Measurements from ENCODE around the gene SLC1A2.

Gene SLC1A2

GRCh38 chr11:35357923-35358322 is 61.4 kb downstream of the SLC1A2 start:
- DNase-seq, result no peak
- intact Hi-C loops (cut with DNase I), result no loop called here

- intact Hi-C loops (cut with DNase I), result no loop called here
Measured at GRCh38 chr11:35355102-35355749, 64.1 kb downstream of the SLC1A2 start.

GRCh38 chr11:35354644-35355043 is 64.7 kb downstream of the SLC1A2 start:
- peak in 2 of 10 donors; percentile 29 to 39 for DNase-seq
- intact Hi-C loops (cut with DNase I), result loop anchor here (5.0 kb wide), 1 partner anchor 47 kb away; no protein-coding TSS in a partner anchor

More at GRCh38 chr11:35355102-35355749, 64.1 kb downstream of the SLC1A2 start:
- no peak for DNase-seq

DNA sequence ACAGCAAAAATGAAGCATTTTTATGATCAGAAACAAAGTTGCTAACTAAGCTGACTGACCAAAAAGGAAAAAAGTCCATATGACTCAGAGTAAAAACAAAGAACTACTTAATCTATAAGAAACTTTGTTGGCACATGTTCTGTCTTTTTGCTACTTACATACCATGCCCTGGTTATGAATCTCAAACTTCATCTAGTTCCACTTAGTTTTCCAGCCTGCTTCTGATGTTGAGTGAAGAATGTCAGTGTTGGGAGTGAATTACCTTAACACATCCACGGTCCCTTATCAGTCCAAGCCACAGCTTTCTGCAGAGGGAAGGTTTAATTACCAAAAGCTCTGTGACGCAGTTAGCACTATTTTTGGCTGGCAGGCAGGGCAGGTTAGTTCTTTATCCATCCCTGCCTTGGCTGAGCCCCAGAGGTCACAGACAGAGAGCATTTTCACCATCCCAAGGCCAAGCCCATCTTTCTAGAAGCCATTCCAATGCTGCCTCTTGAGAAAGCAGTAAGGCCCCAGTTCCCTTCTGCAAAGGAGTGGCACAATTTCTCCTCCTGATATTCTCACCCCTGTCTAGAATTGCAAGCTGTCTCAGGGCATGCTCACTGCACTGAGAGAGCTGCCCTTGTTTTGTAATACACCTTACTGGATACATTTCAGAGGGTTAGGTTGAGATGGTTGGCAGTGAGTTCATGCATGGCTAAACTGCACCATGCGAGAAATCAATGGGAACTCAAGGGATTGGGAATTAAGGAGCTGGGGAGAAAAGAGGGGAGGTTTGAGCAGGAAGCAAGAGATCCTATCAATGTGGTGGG is 67.1 kb downstream of the SLC1A2 start:
- no peak for DNase-seq
- intact Hi-C loops (cut with DNase I), result loop anchor here (5.0 kb wide), 1 partner anchor 45 kb away; no protein-coding TSS in a partner anchor

DNA sequence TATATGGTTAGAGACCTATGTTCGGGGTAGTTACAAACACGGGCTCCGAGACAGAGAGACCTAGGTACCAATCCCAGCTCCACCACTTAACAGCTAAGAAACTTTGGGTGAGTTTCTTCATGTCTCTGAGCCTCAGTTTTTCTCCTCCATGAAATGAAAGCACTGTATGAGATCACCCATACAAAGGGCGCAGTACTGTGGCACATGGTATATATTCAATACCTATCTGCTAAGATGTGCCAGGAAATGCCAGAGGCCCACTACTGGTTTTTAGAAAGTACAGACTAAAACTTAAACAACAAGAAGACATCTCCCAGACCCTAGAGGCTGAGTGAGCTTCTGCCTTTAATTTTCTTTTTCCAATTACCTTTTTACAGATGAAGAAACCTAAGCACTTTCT is 69.5 kb downstream of the SLC1A2 start:
- intact Hi-C loops (cut with DNase I), result loop anchor here (5.0 kb wide), 1 partner anchor 43 kb away; no protein-coding TSS in a partner anchor

DNA sequence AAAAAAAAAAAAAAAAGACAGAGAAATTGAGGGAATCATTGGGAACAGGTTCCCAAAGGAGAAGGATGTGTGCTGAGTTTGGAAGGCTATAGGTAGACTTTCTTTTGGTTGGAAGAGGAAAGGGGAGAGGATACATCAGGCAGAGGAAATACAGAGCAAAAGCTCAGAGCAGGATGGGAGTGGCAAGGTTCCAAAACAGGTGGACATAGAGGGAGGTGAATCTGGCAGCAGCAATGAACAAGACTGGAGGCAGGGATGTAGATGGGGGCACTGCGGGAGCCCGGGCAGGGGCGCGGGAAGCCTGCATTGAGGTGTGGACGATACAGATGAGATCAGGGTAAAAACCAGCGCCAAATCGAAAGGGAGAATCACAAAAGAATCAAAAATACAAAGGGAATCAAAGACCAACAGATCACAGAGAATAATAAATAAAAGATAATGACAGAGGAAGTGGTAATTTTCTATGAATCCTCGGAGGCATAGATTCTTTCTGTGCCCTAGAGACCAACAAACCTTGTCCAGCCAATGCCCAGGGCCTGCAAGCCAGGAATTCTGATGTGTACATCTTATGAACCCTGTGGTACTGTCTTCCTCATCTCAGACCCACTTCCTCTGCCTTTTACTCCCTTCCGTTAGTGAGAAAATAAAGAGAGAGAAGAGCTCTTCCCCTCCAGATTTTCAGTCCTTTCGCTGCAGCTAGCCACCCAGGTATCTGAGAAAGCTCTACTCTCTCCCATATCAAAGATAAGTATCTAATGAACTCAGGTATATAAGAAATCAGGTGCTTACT is 70.3 kb downstream of the SLC1A2 start:
- no peak for DNase-seq
- intact Hi-C loops (cut with DNase I), result no loop called here

More for the DNA sequence above, 69.5 kb downstream of the SLC1A2 start:
- no peak for DNase-seq

DNA sequence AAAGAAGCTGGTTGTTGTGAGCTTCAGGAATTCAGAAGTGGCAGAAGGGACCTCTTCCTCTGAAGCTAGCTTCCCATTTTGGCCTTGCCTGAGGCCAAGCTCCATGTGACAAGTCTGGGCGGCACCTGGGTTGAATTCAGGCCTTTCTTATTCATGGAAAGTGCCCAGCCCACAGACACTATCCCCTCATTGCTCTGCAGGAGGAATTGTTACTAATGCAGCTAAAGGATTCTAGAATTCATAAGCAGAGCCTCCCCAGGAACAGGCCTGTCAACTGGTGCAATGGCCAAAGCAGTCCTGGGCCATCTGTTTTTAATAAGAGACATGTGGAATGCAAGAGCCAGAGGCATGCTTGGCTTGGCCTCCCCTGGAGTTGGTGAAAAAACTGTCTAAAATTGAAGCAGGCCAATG is 71.4 kb downstream of the SLC1A2 start:
- intact Hi-C loops (cut with DNase I), result no loop called here
- no peak for DNase-seq

DNA sequence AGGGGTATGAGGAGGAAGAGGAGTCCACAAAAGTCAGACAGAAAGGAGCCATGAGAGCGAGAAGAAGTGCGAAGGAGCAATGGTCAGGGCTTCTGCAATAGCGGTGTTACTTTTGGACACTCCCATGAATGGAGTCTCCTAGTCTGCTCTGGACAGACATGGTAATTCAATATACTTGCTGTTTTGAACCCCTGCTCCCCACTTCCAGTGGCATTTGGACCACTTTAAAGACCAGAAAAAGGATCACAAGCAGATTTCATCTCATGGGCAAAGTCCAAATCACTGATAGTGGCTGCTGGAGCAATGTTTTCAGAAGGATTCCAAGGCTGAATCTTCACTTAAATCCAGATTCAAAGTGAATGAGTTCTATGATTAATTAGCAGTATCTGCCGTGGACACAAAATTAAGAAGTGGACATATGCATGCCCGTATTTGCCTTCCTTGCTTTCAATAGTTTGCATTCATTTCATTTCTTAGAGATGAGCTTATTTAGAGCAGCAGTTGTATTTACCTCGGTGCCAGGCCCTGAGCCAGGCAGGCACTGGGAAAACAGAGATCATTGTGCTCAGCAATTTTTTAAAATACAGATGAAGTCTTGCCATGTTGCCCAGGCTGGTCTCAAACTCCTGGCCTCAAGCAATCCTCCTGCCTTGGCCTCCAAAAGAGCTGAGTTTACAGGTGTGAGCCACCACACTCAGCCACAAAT is 72.0 kb downstream of the SLC1A2 start:
- intact Hi-C loops (cut with DNase I), result no loop called here
- no peak for DNase-seq

DNA sequence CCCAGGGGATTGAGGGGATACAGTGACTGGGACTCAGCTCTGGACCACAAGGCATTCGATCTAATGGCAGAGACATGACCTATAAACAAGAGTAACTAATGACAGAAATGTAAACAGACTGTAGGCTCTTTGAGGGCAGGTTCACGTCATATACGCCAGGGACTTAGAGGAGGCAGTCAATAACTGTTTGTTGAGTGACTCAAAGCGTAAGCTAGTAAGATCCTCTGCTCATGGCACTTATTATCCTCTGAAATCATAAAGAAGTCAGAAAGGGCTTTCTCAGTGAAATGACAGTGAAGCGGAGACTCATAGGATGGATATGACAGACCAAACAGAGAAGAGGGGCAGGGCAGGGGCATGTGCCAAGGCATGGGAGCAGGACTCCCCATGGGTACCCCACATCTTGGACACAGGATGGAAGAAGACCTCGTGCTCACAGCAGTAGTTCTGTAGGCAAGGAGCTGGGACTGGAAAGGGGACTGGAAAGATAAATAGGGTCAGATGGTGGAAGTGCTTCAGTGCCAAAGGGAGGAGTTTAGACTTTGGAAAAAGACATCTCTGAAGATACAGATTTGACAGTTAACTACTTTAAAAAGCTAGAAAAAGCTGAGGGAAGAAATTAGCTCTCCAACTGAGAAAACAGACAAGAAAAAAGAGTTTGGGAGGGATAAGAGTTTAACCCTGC is 72.7 kb downstream of the SLC1A2 start:
- DNase-seq, result no peak
- intact Hi-C loops (cut with DNase I), result no loop called here

- peak in 1 of 10 donors; percentile 80 for DNase-seq
- intact Hi-C loops (cut with DNase I), result no loop called here
Measured at GRCh38 chr11:35344681-35345574, 74.4 kb downstream of the SLC1A2 start.

DNA sequence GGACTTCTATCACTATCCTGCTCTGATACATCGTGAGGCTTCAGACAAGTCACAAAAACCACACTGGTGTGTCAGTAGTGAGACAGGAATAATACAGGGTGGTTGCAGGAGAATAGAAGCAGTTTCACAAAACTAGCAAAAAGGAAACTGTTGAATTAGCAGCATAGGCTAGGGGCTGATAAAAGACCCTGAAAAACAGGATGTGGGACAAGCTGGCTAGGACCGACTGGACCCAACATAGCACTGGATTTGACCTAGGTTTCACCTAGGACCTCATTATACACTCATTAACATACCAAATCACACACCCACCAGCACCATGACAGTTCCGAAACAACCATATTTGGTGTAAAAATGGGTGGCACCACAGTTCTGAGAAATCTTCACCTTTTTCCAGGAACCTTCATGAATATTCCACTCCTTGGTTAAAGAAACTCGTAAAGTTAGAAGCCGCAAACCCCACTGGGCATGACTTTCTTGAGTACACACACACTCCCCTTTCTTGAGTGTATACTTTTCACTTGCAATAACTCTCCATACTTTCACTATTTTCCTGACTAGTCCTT is 76.2 kb downstream of the SLC1A2 start:
- intact Hi-C loops (cut with DNase I), result no loop called here
- no peak for DNase-seq

GRCh38 chr11:35340715-35341114 is 78.6 kb downstream of the SLC1A2 start:
- intact Hi-C loops (cut with DNase I), result no loop called here
- DNase-seq, result no peak

- intact Hi-C loops (cut with DNase I), result no loop called here
Measured at GRCh38 chr11:35340071-35340470, 79.3 kb downstream of the SLC1A2 start.

GRCh38 chr11:35338921-35339320 is 80.4 kb downstream of the SLC1A2 start:
- intact Hi-C loops (cut with DNase I), result no loop called here
- DNase-seq, result no peak

More at GRCh38 chr11:35340071-35340470, 79.3 kb downstream of the SLC1A2 start:
- DNase-seq, result no peak

GRCh38 chr11:35337914-35338305 is 81.4 kb downstream of the SLC1A2 start:
- no peak for DNase-seq
- intact Hi-C loops (cut with DNase I), result no loop called here

GRCh38 chr11:35337136-35337913 is 82.0 kb downstream of the SLC1A2 start:
- DNase-seq, result no peak
- intact Hi-C loops (cut with DNase I), result no loop called here

GRCh38 chr11:35336726-35337125 is 82.6 kb downstream of the SLC1A2 start:
- intact Hi-C loops (cut with DNase I), result no loop called here
- no peak for DNase-seq

- no peak for DNase-seq
- intact Hi-C loops (cut with DNase I), result no loop called here
Measured at GRCh38 chr11:35335226-35335625, 84.1 kb downstream of the SLC1A2 start.
